CD14-positive monocyte (primary cell): ENCODE data around the gene ETS1. TPM values are rescaled to one million over a fixed set of nuclear protein-coding genes. Genes with fewer than 3 reads are reported as not detected.

Experiments used
- DNase-seq, 3 donors: peaks; one replicate each; pipeline ENCODE4 v3.0.0-alpha.2; 2011 to 2022
- H2AFZ ChIP-seq: 2 replicates; pipeline ENCODE4 v1.6.0; 2012; ENCODE audit warnings: mild to moderate bottlenecking, low read depth, low read length, inconsistent platforms; ENCODE audit not compliant: insufficient read depth, poor library complexity, severe bottlenecking
- H3K27ac ChIP-seq, 2 donors: 1 replicate in 1 of 2; 2 replicates in 1 of 2; pipeline ENCODE4 v1.5.1; 2012 to 2013; ENCODE audit warnings: low read length in 2 of 2, control low read depth in 1 of 2, inconsistent platforms in 1 of 2, low read depth in 1 of 2, mild to moderate bottlenecking in 1 of 2
- H3K27me3 ChIP-seq, 2 donors: one replicate each; pipeline versions ENCODE4 v1.6.0 to v1.6.1; 2011 to 2013; ENCODE audit warnings: low read length in 2 of 2; ENCODE audit not compliant: control insufficient read depth in 2 of 2, insufficient read depth in 2 of 2
- H3K36me3 ChIP-seq, 2 donors: replicated peaks in 1 of 2; 1 replicate in 1 of 2; 2 replicates in 1 of 2; pipeline versions ENCODE4 v1.5.1 to v1.6.1; 2012 to 2013; ENCODE audit warnings: low read length in 2 of 2, control low read depth in 1 of 2, inconsistent platforms in 1 of 2, mild to moderate bottlenecking in 1 of 2; ENCODE audit not compliant: insufficient read depth in 2 of 2, control insufficient read depth in 1 of 2
- H3K4me1 ChIP-seq, 2 donors: 1 replicate in 1 of 2; 2 replicates in 1 of 2; pipeline versions ENCODE4 v1.5.1 to v1.6.1; 2012 to 2013; ENCODE audit warnings: low read length in 2 of 2, control low read depth in 1 of 2, inconsistent platforms in 1 of 2, mild to moderate bottlenecking in 1 of 2, moderate library complexity in 1 of 2; ENCODE audit not compliant: insufficient read depth in 2 of 2, control insufficient read depth in 1 of 2
- H3K4me2 ChIP-seq: replicated peaks from 2 replicates; pipeline ENCODE3; 2012; ENCODE audit warnings: low read length, moderate library complexity, mild to moderate bottlenecking; ENCODE audit not compliant: poor library complexity, severe bottlenecking; ENCODE audit errors: extremely low read depth
- H3K4me3 ChIP-seq, 3 experiments: fragments of 200-600 bp in 1 of 3; sonication (generic) in 1 of 3; replicated peaks in 1 of 3; 1 replicate in 2 of 3; 2 replicates in 1 of 3; pipeline ENCODE4 v1.5.1; 2011 to 2013; ENCODE audit warnings: low read length in 3 of 3, mild to moderate bottlenecking in 3 of 3, control low read depth in 2 of 3, low read depth in 2 of 3, inconsistent platforms in 1 of 3, moderate library complexity in 1 of 3
- H3K79me2 ChIP-seq: 2 replicates; pipeline ENCODE4 v1.6.0; 2012; ENCODE audit warnings: mild to moderate bottlenecking, control low read depth, inconsistent platforms, low read length, moderate library complexity; ENCODE audit not compliant: insufficient read depth
- H3K9ac ChIP-seq: 2 replicates; pipeline ENCODE4 v1.6.0; 2017; ENCODE audit warnings: low read length, mild to moderate bottlenecking; ENCODE audit not compliant: insufficient read depth, poor library complexity, severe bottlenecking
- H3K9me3 ChIP-seq, 2 donors: replicated peaks in 1 of 2; 1 replicate in 1 of 2; 2 replicates in 1 of 2; pipeline versions ENCODE4 v1.5.1 to v1.6.1; 2012 to 2013; ENCODE audit warnings: low read length in 2 of 2, control low read depth in 1 of 2; ENCODE audit not compliant: control insufficient read depth in 1 of 2, insufficient read depth in 1 of 2
- H4K20me1 ChIP-seq: 2 replicates; pipeline ENCODE4 v1.6.0; 2012; ENCODE audit warnings: mild to moderate bottlenecking, low read length, control low read depth, moderate library complexity; ENCODE audit not compliant: insufficient read depth
- H3K27ac Mint-ChIP-seq, 7 donors: one replicate each; pipeline ENCODE4 v1.8.0; 2020; ENCODE audit warnings: mild to moderate bottlenecking in 7 of 7, mixed read lengths in 7 of 7, moderate library complexity in 6 of 7, inconsistent platforms in 2 of 7
- H3K27me3 Mint-ChIP-seq, 3 donors: one replicate each; pipeline ENCODE4 v1.8.0; 2021 to 2022; ENCODE audit warnings: low read depth in 3 of 3, mild to moderate bottlenecking in 3 of 3, mixed read lengths in 3 of 3, moderate library complexity in 3 of 3, inconsistent platforms in 1 of 3
- H3K36me3 Mint-ChIP-seq, 2 donors: one replicate each; pipeline ENCODE4 v1.8.0; 2020; ENCODE audit warnings: mixed read lengths in 2 of 2, inconsistent platforms in 1 of 2, mild to moderate bottlenecking in 1 of 2
- H3K4me1 Mint-ChIP-seq: one replicate; pipeline ENCODE4 v1.8.0; 2020; ENCODE audit warnings: mild to moderate bottlenecking, mixed read lengths
- H3K4me3 Mint-ChIP-seq, 2 donors: one replicate each; pipeline ENCODE4 v1.8.0; 2020; ENCODE audit warnings: mild to moderate bottlenecking in 2 of 2, mixed read lengths in 2 of 2, moderate library complexity in 1 of 2
- H3K9me3 Mint-ChIP-seq, 7 donors: one replicate each; pipeline ENCODE4 v1.8.0; 2020 to 2022; ENCODE audit warnings: mixed read lengths in 7 of 7, mild to moderate bottlenecking in 6 of 7, moderate library complexity in 6 of 7, inconsistent platforms in 2 of 7
- WGBS: methylation state at CpG from one replicate; pipeline ENCODE4 v1.1.5; 2013; ENCODE audit warnings: missing lambda C conversion rate; ENCODE audit not compliant: insufficient coverage; 5-methylcytosine and 5-hydroxymethylcytosine counted together
- intact Hi-C, 2 donors: fragments of 100-400 bp; cut with micrococcal nuclease; formaldehyde crosslinking; loops; one replicate each; pipeline versions ENCODE4 v1.15.0 to v1.15.1; 2023
- polyA plus RNA-seq, 3 donors: library from polyadenylated mRNA; depleted of rRNA in 1 of 3; unstranded in 2 of 3; stranded (reverse) in 1 of 3; fragments of 300-500 nt in 2 of 3; fragments of >200 nt in 1 of 3; fragmentation: Illumina TruSeq in 2 of 3; gene quantifications; 1 replicate in 2 of 3; 2 replicates in 1 of 3; pipeline ENCODE4 v1.2.3, GENCODE V29; 2012 to 2021
- TF ChIP-seq, protein P1 (sequence below): fragments of 200-600 bp; IDR thresholded peaks from one replicate; pipeline ENCODE4 v1.8.0; 2022; ENCODE audit warnings: antibody characterized with exemption, mild to moderate bottlenecking

The ETS1 gene
- polyA plus RNA-seq, 3 donors = 0.67 to 1.6 (median 1.6) TPM

DNA sequence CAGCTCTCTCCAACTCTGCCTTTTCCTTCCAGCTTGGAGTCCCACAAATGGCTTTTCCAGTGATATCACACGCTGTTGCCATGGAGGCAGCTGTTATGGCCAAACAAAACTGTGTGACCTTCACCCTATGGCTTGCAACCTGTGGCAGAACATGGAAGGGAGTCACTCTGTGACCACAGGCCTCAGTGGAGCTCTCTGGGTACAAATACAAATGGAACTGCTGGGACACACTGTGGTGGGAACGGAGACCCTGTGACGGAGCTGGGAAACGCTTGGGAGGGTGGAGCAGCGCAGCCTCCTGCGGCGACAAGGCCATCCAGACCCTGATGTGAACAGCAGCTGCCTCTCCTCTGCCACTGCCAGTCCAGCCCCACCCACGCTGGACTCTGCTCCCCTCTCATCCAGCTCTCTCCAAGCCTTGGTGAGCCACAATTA is 162.5 kb downstream of the ETS1 start:
- H3K36me3 ChIP-seq = no peaks in the 10 kb centered on the region
- no peaks in the 10 kb centered on the region for H3K27me3 ChIP-seq
- TF ChIP-seq, protein P1, sequence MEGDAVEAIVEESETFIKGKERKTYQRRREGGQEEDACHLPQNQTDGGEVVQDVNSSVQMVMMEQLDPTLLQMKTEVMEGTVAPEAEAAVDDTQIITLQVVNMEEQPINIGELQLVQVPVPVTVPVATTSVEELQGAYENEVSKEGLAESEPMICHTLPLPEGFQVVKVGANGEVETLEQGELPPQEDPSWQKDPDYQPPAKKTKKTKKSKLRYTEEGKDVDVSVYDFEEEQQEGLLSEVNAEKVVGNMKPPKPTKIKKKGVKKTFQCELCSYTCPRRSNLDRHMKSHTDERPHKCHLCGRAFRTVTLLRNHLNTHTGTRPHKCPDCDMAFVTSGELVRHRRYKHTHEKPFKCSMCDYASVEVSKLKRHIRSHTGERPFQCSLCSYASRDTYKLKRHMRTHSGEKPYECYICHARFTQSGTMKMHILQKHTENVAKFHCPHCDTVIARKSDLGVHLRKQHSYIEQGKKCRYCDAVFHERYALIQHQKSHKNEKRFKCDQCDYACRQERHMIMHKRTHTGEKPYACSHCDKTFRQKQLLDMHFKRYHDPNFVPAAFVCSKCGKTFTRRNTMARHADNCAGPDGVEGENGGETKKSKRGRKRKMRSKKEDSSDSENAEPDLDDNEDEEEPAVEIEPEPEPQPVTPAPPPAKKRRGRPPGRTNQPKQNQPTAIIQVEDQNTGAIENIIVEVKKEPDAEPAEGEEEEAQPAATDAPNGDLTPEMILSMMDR = no peak
- no peak overlapping the region for H3K4me3 ChIP-seq
- Mint-ChIP-seq H3K4me1 (no peaks in the 10 kb centered on the region), H3K36me3 (no peaks in the 10 kb centered on the region), H3K27ac (no peak overlapping the region), H3K27me3 (peaks cover 2 to 6% (median 6%) of the 10 kb centered on the region in 3 donors), H3K9me3 (peaks cover 0 to 4% (median 0%) of the 10 kb centered on the region in 7 donors), H3K4me3 (peak overlapping the region in 1 of 2 donors; percentile 54)
- no peak overlapping the region for H3K9ac ChIP-seq
- 99% methylated on average over 8 of the region's 8 CpGs for WGBS
- DNase-seq = no peak
- no peaks in the 10 kb centered on the region for H3K4me1 ChIP-seq
- no peak overlapping the region for H3K4me2 ChIP-seq
- no peaks in the 10 kb centered on the region for H3K9me3 ChIP-seq
- H2AFZ ChIP-seq = no peak overlapping the region
- H3K79me2 ChIP-seq = no peaks in the 10 kb centered on the region
- H4K20me1 ChIP-seq = no peaks in the 10 kb centered on the region
- intact Hi-C loops = no loop called here
- no peak overlapping the region for H3K27ac ChIP-seq

DNA sequence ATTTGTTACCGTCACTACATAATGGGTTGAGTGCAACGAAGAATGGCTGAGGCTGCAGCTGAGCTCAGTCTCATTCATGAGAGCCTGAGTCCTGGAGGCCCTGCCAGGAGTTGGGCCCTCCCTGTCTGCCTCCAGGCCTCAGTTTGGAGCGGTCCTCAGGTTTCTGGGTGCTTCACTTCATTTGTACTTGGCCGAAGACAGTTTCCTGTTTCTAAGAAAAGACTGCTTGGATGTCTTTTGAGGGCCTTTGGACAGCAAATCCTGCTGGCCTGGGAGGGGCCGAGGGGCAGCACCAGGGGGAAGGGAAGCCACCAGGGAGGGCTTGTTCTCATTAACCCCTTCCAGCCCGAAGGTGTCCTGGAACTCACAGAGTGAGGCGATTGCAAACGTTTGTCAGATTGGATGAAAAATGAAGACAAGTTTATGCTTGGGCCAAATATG is 163.1 kb downstream of the ETS1 start:
- H3K27me3 Mint-ChIP-seq = peaks cover 2 to 6% (median 6%) of the 10 kb centered on the region in 3 donors
- 61% methylated on average over 6 of the region's 8 CpGs for WGBS

More for the DNA sequence above, 163.1 kb downstream of the ETS1 start:
- Mint-ChIP-seq H3K9me3 (peaks cover 0 to 4% (median 0%) of the 10 kb centered on the region in 7 donors), H3K4me1 (no peaks in the 10 kb centered on the region), H3K27ac (peak overlapping the region in 1 of 7 donors; percentile 16), H3K36me3 (no peaks in the 10 kb centered on the region), H3K4me3 (no peak overlapping the region)
- Histone ChIP-seq H3K9ac (no peak overlapping the region), H4K20me1 (no peaks in the 10 kb centered on the region), H2AFZ (no peak overlapping the region), H3K79me2 (no peaks in the 10 kb centered on the region), H3K9me3 (no peaks in the 10 kb centered on the region), H3K27me3 (no peaks in the 10 kb centered on the region), H3K4me3 (no peak overlapping the region), H3K36me3 (no peaks in the 10 kb centered on the region), H3K4me1 (no peaks in the 10 kb centered on the region), H3K27ac (no peak overlapping the region), H3K4me2 (no peak overlapping the region)
- intact Hi-C loops = no loop called here
- DNase-seq = no peak
- TF ChIP-seq, protein P1 = no peak
